ENCODE data around the gene MCIDAS. TPM values are rescaled to one million over a fixed set of nuclear protein-coding genes. Genes with fewer than 3 reads are reported as not detected.

Gene MCIDAS
- total RNA-seq, 4 donors from 2014 or later = not detected

DNA sequence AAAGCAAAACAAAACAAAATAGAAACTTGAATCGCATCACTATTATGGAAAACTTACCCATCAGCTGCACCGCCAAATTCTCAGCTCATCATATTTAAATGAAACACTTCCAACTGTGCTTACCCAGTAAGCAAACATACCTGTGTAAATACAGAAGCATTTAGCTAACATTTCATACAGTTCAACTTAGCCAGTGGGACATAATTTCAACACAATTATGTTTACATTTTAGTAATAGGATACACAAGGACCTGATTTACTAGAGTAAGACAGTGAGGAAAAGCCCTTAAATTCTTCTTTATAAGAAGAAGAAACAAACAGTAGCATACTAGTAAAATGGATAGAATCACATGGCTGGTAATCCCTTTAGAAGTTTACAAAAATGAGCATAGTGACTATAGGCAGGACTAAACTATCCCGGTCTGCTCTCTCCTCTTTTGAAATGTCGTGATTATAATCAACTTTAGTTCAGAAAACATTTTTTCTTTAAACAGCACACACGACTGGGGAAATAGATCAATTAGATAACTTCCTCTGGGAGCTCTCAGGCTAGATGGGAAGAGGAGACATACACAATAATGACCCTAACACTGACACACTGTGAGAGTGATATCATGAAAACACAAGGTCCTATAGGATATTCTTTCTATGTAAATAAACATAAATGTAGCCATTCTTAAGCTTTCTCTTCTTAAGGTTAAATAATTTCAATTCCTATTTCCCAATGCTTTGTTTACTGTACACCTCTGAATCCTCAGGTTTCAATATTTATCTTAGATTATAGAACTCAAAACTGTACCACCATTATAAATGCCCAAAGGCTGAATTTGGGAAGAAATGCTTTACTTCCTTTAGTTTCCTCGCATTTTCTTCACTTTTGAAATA lies 38.2 kb downstream of the MCIDAS start:
- Histone ChIP-seq H3K27me3 (peaks cover 0 to 60% (median 2%) of the 10 kb centered on the region in 4 donors), H3K4me1 (no peaks in the 10 kb centered on the region), H3K4me3 (no peak overlapping the region), H3K36me3 (no peaks in the 10 kb centered on the region), H3K9me3 (no peaks in the 10 kb centered on the region), H3K27ac (replicated peaks in 1 of 4) (no peak overlapping the region)
- 57% methylated on average over 6 of the region's 6 CpGs for WGBS
- no peak for DNase-seq (ENCODE audit: extremely low spot score)
- intact Hi-C loops (cut with DNase I) = no loop called here
- no peak for TF ChIP-seq EP300 (IDR thresholded peaks at IDR 0.05)
- TF ChIP-seq POLR2AphosphoS5 (IDR thresholded peaks at IDR 0.05) = no peak
- TF ChIP-seq, protein P1, sequence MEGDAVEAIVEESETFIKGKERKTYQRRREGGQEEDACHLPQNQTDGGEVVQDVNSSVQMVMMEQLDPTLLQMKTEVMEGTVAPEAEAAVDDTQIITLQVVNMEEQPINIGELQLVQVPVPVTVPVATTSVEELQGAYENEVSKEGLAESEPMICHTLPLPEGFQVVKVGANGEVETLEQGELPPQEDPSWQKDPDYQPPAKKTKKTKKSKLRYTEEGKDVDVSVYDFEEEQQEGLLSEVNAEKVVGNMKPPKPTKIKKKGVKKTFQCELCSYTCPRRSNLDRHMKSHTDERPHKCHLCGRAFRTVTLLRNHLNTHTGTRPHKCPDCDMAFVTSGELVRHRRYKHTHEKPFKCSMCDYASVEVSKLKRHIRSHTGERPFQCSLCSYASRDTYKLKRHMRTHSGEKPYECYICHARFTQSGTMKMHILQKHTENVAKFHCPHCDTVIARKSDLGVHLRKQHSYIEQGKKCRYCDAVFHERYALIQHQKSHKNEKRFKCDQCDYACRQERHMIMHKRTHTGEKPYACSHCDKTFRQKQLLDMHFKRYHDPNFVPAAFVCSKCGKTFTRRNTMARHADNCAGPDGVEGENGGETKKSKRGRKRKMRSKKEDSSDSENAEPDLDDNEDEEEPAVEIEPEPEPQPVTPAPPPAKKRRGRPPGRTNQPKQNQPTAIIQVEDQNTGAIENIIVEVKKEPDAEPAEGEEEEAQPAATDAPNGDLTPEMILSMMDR (IDR thresholded peaks at IDR 0.05) = no peak
- TF ChIP-seq POLR2A (IDR thresholded peaks at IDR 0.05; ENCODE audit: low read depth) = no peak

DNA sequence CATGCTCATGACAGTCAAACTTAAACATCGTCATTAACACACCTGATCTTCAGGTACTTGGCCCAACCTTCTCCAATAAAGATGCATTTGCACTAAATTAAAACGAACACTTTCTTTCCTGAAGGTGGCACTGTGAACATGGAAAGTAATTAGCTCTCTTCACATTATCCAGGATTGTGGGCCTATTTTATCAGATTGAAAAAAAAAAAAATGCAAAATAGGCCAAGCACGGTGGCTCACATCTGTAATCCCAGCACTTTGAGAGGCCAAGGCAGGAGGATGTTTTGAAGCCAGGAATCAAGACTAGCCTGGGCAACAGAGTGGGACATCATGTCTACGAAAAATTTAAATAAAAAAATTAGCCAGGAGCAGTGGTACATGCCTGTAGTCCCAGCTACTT lies 39.7 kb downstream of the MCIDAS start:
- no peak overlapping the region for H3K4me3 ChIP-seq
- no peaks in the 10 kb centered on the region for H3K36me3 ChIP-seq
- WGBS = 46% methylated on average over 4 of the region's 4 CpGs
- DNase-seq (ENCODE audit: extremely low spot score) = no peak
- no peaks in the 10 kb centered on the region for H3K9me3 ChIP-seq
- TF ChIP-seq EP300 (IDR thresholded peaks at IDR 0.05) (no peak), POLR2AphosphoS5 (IDR thresholded peaks at IDR 0.05) (no peak), POLR2A (IDR thresholded peaks at IDR 0.05; ENCODE audit: low read depth) (no peak)
- TF ChIP-seq, protein P1 (IDR thresholded peaks at IDR 0.05) = no peak
- H3K27ac ChIP-seq (replicated peaks in 1 of 4) = no peak overlapping the region
- intact Hi-C loops (cut with DNase I) = no loop called here
- H3K4me1 ChIP-seq = no peaks in the 10 kb centered on the region
- peaks cover 0 to 66% (median 2%) of the 10 kb centered on the region in 4 donors for H3K27me3 ChIP-seq

GRCh38 chr5:55180016-55180415 lies 47.1 kb downstream of the MCIDAS start:
- no peaks in the 10 kb centered on the region for H3K9me3 ChIP-seq
- peak; percentile 64 for DNase-seq (ENCODE audit: extremely low spot score)
- peaks cover 11 to 15% (median 14%) of the 10 kb centered on the region in 4 donors for H3K4me1 ChIP-seq
- H3K27me3 ChIP-seq = peaks cover 8 to 69% (median 30%) of the 10 kb centered on the region in 4 donors
- H3K36me3 ChIP-seq = no peaks in the 10 kb centered on the region
- H3K4me3 ChIP-seq = no peak overlapping the region
- WGBS = 42% methylated on average over 1 of the region's 1 CpG
- TF ChIP-seq EP300 (IDR thresholded peaks at IDR 0.05) = no peak
- H3K27ac ChIP-seq (replicated peaks in 1 of 4) = no peak overlapping the region
- intact Hi-C loops (cut with DNase I) = no loop called here

DNA sequence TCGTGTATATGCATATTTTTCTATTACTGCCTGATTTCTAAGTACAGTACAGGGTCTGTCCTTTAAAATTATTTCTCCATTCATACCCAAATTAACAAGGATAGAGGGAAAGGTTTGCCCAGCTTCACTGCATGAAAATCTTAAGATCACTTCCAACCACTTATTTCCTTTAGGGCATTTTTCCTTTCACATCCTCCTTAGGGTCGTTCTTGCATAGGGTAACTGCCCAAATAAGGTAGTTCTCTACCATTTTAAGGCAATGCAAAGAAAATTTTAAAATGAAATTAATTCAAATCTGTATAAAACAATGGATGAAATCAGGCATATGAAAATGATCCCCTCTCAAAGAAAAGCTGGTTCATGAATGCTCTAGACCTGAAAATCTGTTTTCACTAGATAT lies 50.0 kb downstream of the MCIDAS start:
- Histone ChIP-seq H3K4me3 (peak overlapping the region in 1 of 4 donors; percentile 38), H3K27ac (replicated peaks in 1 of 4) (no peak overlapping the region), H3K9me3 (no peaks in the 10 kb centered on the region), H3K36me3 (no peaks in the 10 kb centered on the region), H3K4me1 (peaks cover 26 to 34% (median 31%) of the 10 kb centered on the region in 4 donors), H3K27me3 (peaks cover 8 to 73% (median 38%) of the 10 kb centered on the region in 4 donors)
- intact Hi-C loops (cut with DNase I) = loop anchor here (10.0 kb wide), 1 partner anchor 538 kb away; the partner anchor contains the start of gene SLC38A9
- DNase-seq (ENCODE audit: extremely low spot score) = no peak
- WGBS = 18% methylated on average over 2 of the region's 2 CpGs
- TF ChIP-seq, protein P1 (IDR thresholded peaks at IDR 0.05) = no peak
- TF ChIP-seq POLR2AphosphoS5 (IDR thresholded peaks at IDR 0.05) = no peak
- TF ChIP-seq POLR2A (IDR thresholded peaks at IDR 0.05; ENCODE audit: low read depth) = no peak
- no peak for TF ChIP-seq EP300 (IDR thresholded peaks at IDR 0.05)

- H3K27me3 ChIP-seq = peaks cover 8 to 78% (median 38%) of the 10 kb centered on the region in 4 donors
- DNase-seq (ENCODE audit: extremely low spot score) = peak; percentile 21
- intact Hi-C loops (cut with DNase I) = loop anchor here (10.0 kb wide), 1 partner anchor 539 kb away; the partner anchor contains the start of gene SLC38A9
- H3K4me1 ChIP-seq = peaks cover 26 to 35% (median 32%) of the 10 kb centered on the region in 4 donors
- 4% methylated on average over 32 of the region's 44 CpGs for WGBS
- H3K9me3 ChIP-seq = no peaks in the 10 kb centered on the region
- TF ChIP-seq, protein P1 (IDR thresholded peaks at IDR 0.05) = peak in 2 of 3 experiments; percentile 11 to 28
- no peak for TF ChIP-seq POLR2AphosphoS5 (IDR thresholded peaks at IDR 0.05)
- H3K4me3 ChIP-seq = peak overlapping the region; percentile 25 to 45 (median 35)
- no peak overlapping the region for H3K27ac ChIP-seq (replicated peaks in 1 of 4)
- H3K36me3 ChIP-seq = no peaks in the 10 kb centered on the region
Observed at GRCh38 chr5:55176176-55176818, 50.8 kb downstream of the MCIDAS start.
